ENCODE measurements around the gene AANAT. TPM values are rescaled to one million over a fixed set of nuclear protein-coding genes. Genes with fewer than 3 reads are reported as not detected.

AANAT gene
- total RNA-seq, 6 experiments from 2014 or later, result 0.21 TPM; not detected in 5

GRCh38 chr17:76515274-76515949, 48.0 kb downstream of the AANAT start:
- Mint-ChIP-seq H3K4me3 (peak overlapping the region; percentile 87), H3K9me3 (no peaks in the 10 kb centered on the region), H3K36me3 (ENCODE audit: low read depth) (no peaks in the 10 kb centered on the region), H3K27me3 (ENCODE audit: insufficient read depth) (peaks cover 12% of the 10 kb centered on the region), H3K4me1 (ENCODE audit: low read depth) (peaks cover 25% of the 10 kb centered on the region), H3K27ac (peak overlapping the region; percentile 98)
- DNase-seq, result peak; percentile 91
- TF ChIP-seq, protein P1, sequence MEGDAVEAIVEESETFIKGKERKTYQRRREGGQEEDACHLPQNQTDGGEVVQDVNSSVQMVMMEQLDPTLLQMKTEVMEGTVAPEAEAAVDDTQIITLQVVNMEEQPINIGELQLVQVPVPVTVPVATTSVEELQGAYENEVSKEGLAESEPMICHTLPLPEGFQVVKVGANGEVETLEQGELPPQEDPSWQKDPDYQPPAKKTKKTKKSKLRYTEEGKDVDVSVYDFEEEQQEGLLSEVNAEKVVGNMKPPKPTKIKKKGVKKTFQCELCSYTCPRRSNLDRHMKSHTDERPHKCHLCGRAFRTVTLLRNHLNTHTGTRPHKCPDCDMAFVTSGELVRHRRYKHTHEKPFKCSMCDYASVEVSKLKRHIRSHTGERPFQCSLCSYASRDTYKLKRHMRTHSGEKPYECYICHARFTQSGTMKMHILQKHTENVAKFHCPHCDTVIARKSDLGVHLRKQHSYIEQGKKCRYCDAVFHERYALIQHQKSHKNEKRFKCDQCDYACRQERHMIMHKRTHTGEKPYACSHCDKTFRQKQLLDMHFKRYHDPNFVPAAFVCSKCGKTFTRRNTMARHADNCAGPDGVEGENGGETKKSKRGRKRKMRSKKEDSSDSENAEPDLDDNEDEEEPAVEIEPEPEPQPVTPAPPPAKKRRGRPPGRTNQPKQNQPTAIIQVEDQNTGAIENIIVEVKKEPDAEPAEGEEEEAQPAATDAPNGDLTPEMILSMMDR (IDR thresholded peaks at IDR 0.05), result no peak

GRCh38 chr17:76517638-76518038, 50.2 kb downstream of the AANAT start:
- H3K4me1 Mint-ChIP-seq (ENCODE audit: low read depth), result peaks cover 25% of the 10 kb centered on the region
- H3K9me3 Mint-ChIP-seq, result no peaks in the 10 kb centered on the region
- H3K27me3 Mint-ChIP-seq (ENCODE audit: insufficient read depth), result peaks cover 11% of the 10 kb centered on the region
- no peak for DNase-seq
- TF ChIP-seq, protein P1 (IDR thresholded peaks at IDR 0.05), result no peak
- no peak overlapping the region for H3K4me3 Mint-ChIP-seq
- H3K36me3 Mint-ChIP-seq (ENCODE audit: low read depth), result no peaks in the 10 kb centered on the region
- no peak overlapping the region for H3K27ac Mint-ChIP-seq

- peaks cover 30% of the 10 kb centered on the region for H3K4me1 Mint-ChIP-seq (ENCODE audit: low read depth)
- H3K27ac Mint-ChIP-seq, result no peak overlapping the region
- H3K4me3 Mint-ChIP-seq, result no peak overlapping the region
- H3K27me3 Mint-ChIP-seq (ENCODE audit: insufficient read depth), result peaks cover 9% of the 10 kb centered on the region
- TF ChIP-seq, protein P1 (IDR thresholded peaks at IDR 0.05), result no peak
- no peak for DNase-seq
- no peaks in the 10 kb centered on the region for H3K9me3 Mint-ChIP-seq
- no peaks in the 10 kb centered on the region for H3K36me3 Mint-ChIP-seq (ENCODE audit: low read depth)
Observed at GRCh38 chr17:76519048-76519966, 51.9 kb downstream of the AANAT start.

Other genes with a start within 250 kb of the AANAT start
- under 1 TPM in 3 of 6 experiments, not detected in 3; 0.11 to 0.19 (median 0.18) TPM for gene RNF157, start 227.1 kb upstream of the AANAT start, total RNA-seq (2021; fragmentation: NEBNext Ultra II Directional; extraction: Animal tissue kit (Norgen Biotek cat#: 25700))
- 10 to 100 TPM; 24.5 to 35.7 (median 30.5) TPM for gene UBALD2, start 202.3 kb upstream of the AANAT start, total RNA-seq (2021; fragmentation: NEBNext Ultra II Directional; extraction: Animal tissue kit (Norgen Biotek cat#: 25700))
- 1 to 10 TPM; 1.2 to 2.3 (median 1.4) TPM for gene QRICH2, start 159.3 kb upstream of the AANAT start, total RNA-seq (2021; fragmentation: NEBNext Ultra II Directional; extraction: Animal tissue kit (Norgen Biotek cat#: 25700))
- 10 to 100 TPM; 32.6 to 37.4 (median 35.1) TPM for gene PRPSAP1, start 113.7 kb upstream of the AANAT start, total RNA-seq (2021; fragmentation: NEBNext Ultra II Directional; extraction: Animal tissue kit (Norgen Biotek cat#: 25700))
- gene SPHK1, start 83.0 kb upstream of the AANAT start, total RNA-seq (2021; fragmentation: NEBNext Ultra II Directional; extraction: Animal tissue kit (Norgen Biotek cat#: 25700)), result 10 to 100 TPM; 53.9 to 68.1 (median 55.7) TPM
- gene UBE2O, start 14.5 kb upstream of the AANAT start, total RNA-seq (2021; fragmentation: NEBNext Ultra II Directional; extraction: Animal tissue kit (Norgen Biotek cat#: 25700)), result 10 to 100 TPM; 24.3 to 26.0 (median 24.5) TPM
- gene RHBDF2, start 33.8 kb downstream of the AANAT start, total RNA-seq (2021; fragmentation: NEBNext Ultra II Directional; extraction: Animal tissue kit (Norgen Biotek cat#: 25700)), result 10 to 100 TPM in 2 of 6 experiments, 1 to 10 TPM in 4; 7.1 to 13.1 (median 9.4) TPM
- under 1 TPM; 0.26 to 0.66 (median 0.33) TPM for gene CYGB, start 70.1 kb downstream of the AANAT start, total RNA-seq (2021; fragmentation: NEBNext Ultra II Directional; extraction: Animal tissue kit (Norgen Biotek cat#: 25700))
- not detected for gene PRCD, start 72.4 kb downstream of the AANAT start, total RNA-seq (2021; fragmentation: NEBNext Ultra II Directional; extraction: Animal tissue kit (Norgen Biotek cat#: 25700))
- gene ST6GALNAC2, start 118.3 kb downstream of the AANAT start, total RNA-seq (2021; fragmentation: NEBNext Ultra II Directional; extraction: Animal tissue kit (Norgen Biotek cat#: 25700)), result under 1 TPM in 5 of 6 experiments, not detected in 1; 0.20 to 0.71 (median 0.34) TPM
- gene ST6GALNAC1, start 176.2 kb downstream of the AANAT start, total RNA-seq (2021; fragmentation: NEBNext Ultra II Directional; extraction: Animal tissue kit (Norgen Biotek cat#: 25700)), result not detected
- 100 to 1,000 TPM; 180 to 259 (median 192) TPM for gene MXRA7, start 243.4 kb downstream of the AANAT start, total RNA-seq (2021; fragmentation: NEBNext Ultra II Directional; extraction: Animal tissue kit (Norgen Biotek cat#: 25700))